HepG2 (cell line): ENCODE data around the gene P2RY6. TPM values are rescaled to one million over a fixed set of nuclear protein-coding genes. Genes with fewer than 3 reads are reported as not detected.

Experiments
- DZIP1 ChIP-seq: sonication (generic); formaldehyde crosslinking; IDR thresholded peaks from 2 replicates; pipeline ENCODE4 v1.5.0; 2020; ENCODE audit warnings: mild to moderate bottlenecking, missing genetic modification reagents
- EP300 ChIP-seq, 3 experiments: sonication (generic) in 1 of 3; formaldehyde crosslinking in 1 of 3; IDR thresholded peaks; 2 replicates each; pipeline versions ENCODE4 v1.5.1 to v1.6.1; 2011 to 2020; ENCODE audit warnings: low read depth in 2 of 3, low read length in 2 of 3, borderline replicate concordance in 1 of 3, improper control_type of control experiment in 1 of 3, mild to moderate bottlenecking in 1 of 3, missing genetic modification reagents in 1 of 3, moderate library complexity in 1 of 3
- ERF ChIP-seq: IDR thresholded peaks from 2 replicates; pipeline ENCODE4 v1.6.1; 2018; ENCODE audit warnings: missing biosample characterization, missing genetic modification reagents
- EZH2 ChIP-seq: conservative IDR thresholded peaks from 2 replicates; pipeline ENCODE4 v1.6.1; 2012; ENCODE audit warnings: mild to moderate bottlenecking, low read depth, low read length, moderate library complexity
- FLYWCH1 ChIP-seq: sonication (generic); formaldehyde crosslinking; IDR thresholded peaks from 2 replicates; pipeline ENCODE4 v1.8.1; 2023; ENCODE audit warnings: mild to moderate bottlenecking, missing genetic modification reagents
- JUND ChIP-seq: sonication (generic); formaldehyde crosslinking; IDR thresholded peaks from 2 replicates; pipeline ENCODE4 v1.8.0; 2022; ENCODE audit warnings: mild to moderate bottlenecking, missing genetic modification reagents
- MEF2D ChIP-seq: sonication (generic); formaldehyde crosslinking; IDR thresholded peaks from 2 replicates; pipeline ENCODE4 v1.5.1; 2020; ENCODE audit warnings: mild to moderate bottlenecking, missing genetic modification reagents
- MXD3 ChIP-seq: IDR thresholded peaks from 2 replicates; pipeline ENCODE4 v1.6.1; 2016; ENCODE audit warnings: mild to moderate bottlenecking, missing biosample characterization, missing genetic modification reagents
- NPAS2 ChIP-seq: sonication (generic); formaldehyde crosslinking; IDR thresholded peaks from 2 replicates; pipeline ENCODE4 v1.8.0; 2022; ENCODE audit warnings: mild to moderate bottlenecking, missing genetic modification reagents, borderline replicate concordance
- POLR2AphosphoS5 ChIP-seq: IDR thresholded peaks from 2 replicates; pipeline ENCODE4 v1.6.1; 2012; ENCODE audit warnings: low read depth, low read length
- RORA ChIP-seq: sonication (generic); formaldehyde crosslinking; IDR thresholded peaks from 2 replicates; pipeline ENCODE4 v1.5.0; 2020; ENCODE audit warnings: mild to moderate bottlenecking, missing genetic modification reagents, moderate library complexity
- SALL1 ChIP-seq: sonication (generic); formaldehyde crosslinking; IDR thresholded peaks from 2 replicates; pipeline ENCODE4 v1.8.0; 2022; ENCODE audit warnings: mild to moderate bottlenecking, missing genetic modification reagents
- SMAD3 ChIP-seq: sonication (generic); formaldehyde crosslinking; IDR thresholded peaks from 2 replicates; pipeline ENCODE4 v1.4.0; 2020; ENCODE audit warnings: missing genetic modification reagents
- SNRNP70 ChIP-seq: fragments of 200-400 bp; formaldehyde crosslinking; IDR thresholded peaks from 2 replicates; pipeline ENCODE4 v1.6.1; 2017; ENCODE audit warnings: mild to moderate bottlenecking, low read depth, low read length, moderate library complexity
- SOX6 ChIP-seq, 2 experiments: fragments of 450-650 bp in 1 of 2; sonication (generic) in 1 of 2; formaldehyde crosslinking in 1 of 2; IDR thresholded peaks; 2 replicates each; pipeline versions ENCODE4 v1.4.0 to v1.6.1; 2017 to 2020; ENCODE audit warnings: antibody characterized with exemption in 1 of 2, mild to moderate bottlenecking in 1 of 2, missing genetic modification reagents in 1 of 2
- TAF15 ChIP-seq: fragments of 200-400 bp; formaldehyde crosslinking; IDR thresholded peaks from one replicate; pipeline ENCODE4 v1.6.1; 2018; ENCODE audit warnings: mild to moderate bottlenecking, low read depth, low read length; ENCODE audit not compliant: poor library complexity, severe bottlenecking
- TBL1XR1 ChIP-seq: fragments of 150-350 bp; IDR thresholded peaks from 2 replicates; pipeline ENCODE4 v1.6.1; 2014; ENCODE audit warnings: borderline replicate concordance, low read length; ENCODE audit not compliant: partially characterized antibody
- ZKSCAN8 ChIP-seq: IDR thresholded peaks from 2 replicates; pipeline ENCODE4 v1.6.1; 2016; ENCODE audit warnings: borderline replicate concordance, missing genetic modification reagents, missing compliant biosample characterization
- ZNF235 ChIP-seq: sonication (generic); formaldehyde crosslinking; IDR thresholded peaks from 2 replicates; pipeline ENCODE4 v1.8.1; 2023; ENCODE audit warnings: mild to moderate bottlenecking, missing genetic modification reagents, borderline replicate concordance
- ZNF276 ChIP-seq: sonication (generic); formaldehyde crosslinking; IDR thresholded peaks from 2 replicates; pipeline ENCODE4 v1.4.0; 2020; ENCODE audit warnings: mild to moderate bottlenecking, low read depth, missing genetic modification reagents
- ZNF432 ChIP-seq: sonication (generic); formaldehyde crosslinking; IDR thresholded peaks from 2 replicates; pipeline ENCODE4 v1.5.0; 2020; ENCODE audit warnings: missing genetic modification reagents, mild to moderate bottlenecking, borderline replicate concordance
- ZNF546 ChIP-seq: sonication (generic); formaldehyde crosslinking; conservative IDR thresholded peaks from 2 replicates; pipeline ENCODE4 v1.8.1; 2023; ENCODE audit warnings: mild to moderate bottlenecking, missing genetic modification reagents
- ZNF781 ChIP-seq: sonication (generic); formaldehyde crosslinking; IDR thresholded peaks from 2 replicates; pipeline ENCODE4 v1.5.1; 2020; ENCODE audit warnings: borderline replicate concordance, mild to moderate bottlenecking, missing genetic modification reagents; ENCODE audit errors: not compliant biosample characterization
- polyA plus RNA-seq, 8 experiments: library from polyadenylated mRNA; depleted of rRNA in 3 of 8; stranded (reverse) in 7 of 8; unstranded in 1 of 8; fragments of >200 nt; fragmentation: Illumina TruSeq in 4 of 8; extraction: Trizol in 4 of 8; gene quantifications; 2 replicates each; pipeline versions ENCODE4 v1.2.1 to v1.2.3, GENCODE V29; 2011 to 2016; ENCODE audit warnings: low read depth in 4 of 8, missing spikeins in 1 of 8, mixed read lengths in 1 of 8; ENCODE audit not compliant: insufficient read depth in 1 of 8
- total RNA-seq, 5 experiments: library from RNA; depleted of rRNA; stranded (reverse); fragments of >200 nt; fragmentation: Illumina TruSeq; extraction: Trizol; gene quantifications; 2 replicates each; pipeline ENCODE4 v1.2.3, GENCODE V29; 2016; ENCODE audit warnings: low read depth in 1 of 5

The P2RY6 gene
- total and polyA plus RNA-seq, 2 of the 13 experiments (the other 11 are each of a cell fraction or from before 2014, with no cell fraction given), result 0.09 to 0.29 TPM

GRCh38 chr11:73288873-73289707 is 17.0 kb downstream of the P2RY6 start (continued):
- TF ChIP-seq NPAS2 (CRISPR knock-in tag) (no peak), ERF (CRISPR knock-in tag) (peak; percentile 20; the same call in 1 of the 2 replicates), ZNF546 (CRISPR knock-in tag) (no peak), EZH2 (no peak), ZNF781 (CRISPR knock-in tag) (no peak), SOX6 (IDR thresholded peaks at IDR 0.05) (no peak), SOX6 (CRISPR knock-in tag; IDR thresholded peaks at IDR 0.05) (no peak; the same call in 1 of the 2 replicates), SALL1 (CRISPR knock-in tag) (peak; percentile 64; the same call in 1 of the 2 replicates), DZIP1 (CRISPR knock-in tag) (no peak), ZNF276 (CRISPR knock-in tag) (no peak), RORA (no peak), JUND (CRISPR knock-in tag) (no peak), ZKSCAN8 (no peak), TBL1XR1 (no peak), FLYWCH1 (CRISPR knock-in tag) (no peak), POLR2AphosphoS5 (no peak), MEF2D (CRISPR knock-in tag) (peak; percentile 75; the same call in 1 of the 2 replicates), ZNF432 (CRISPR knock-in tag) (no peak), SMAD3 (peak; percentile 45; the same call in 1 of the 2 replicates), EP300 (IDR thresholded peaks at IDR 0.05; ENCODE audit: low read depth in 2 of 2, low read length in 2 of 2) (no peak), EP300 (CRISPR knock-in tag; IDR thresholded peaks at IDR 0.05; ENCODE audit: borderline replicate concordance) (no peak; the same call in 1 of the 2 replicates), TAF15 (no peak), SNRNP70 (no peak), ZNF235 (CRISPR knock-in tag) (no peak), MXD3 (CRISPR knock-in tag) (no peak)
